GM12872 (cell line): ENCODE measurements around the gene CAPN12.

Experiments
- CTCF ChIP-seq: IDR thresholded peaks from 3 replicates; pipeline ENCODE4 v1.5.1; 2011; ENCODE audit warnings: low read depth, mild to moderate bottlenecking, low read length, moderate library complexity; ENCODE audit not compliant: insufficient read depth

Gene CAPN12

GRCh38 chr19:38696729-38697055 is 47.6 kb downstream of the CAPN12 start:
- no peak for TF ChIP-seq CTCF

GRCh38 chr19:38695832-38696728 is 48.2 kb downstream of the CAPN12 start:
- no peak for TF ChIP-seq CTCF

- no peak for TF ChIP-seq CTCF
Measured at GRCh38 chr19:38695317-38695683, 49.0 kb downstream of the CAPN12 start.

- TF ChIP-seq CTCF: no peak
Measured at GRCh38 chr19:38693380-38694223, 50.7 kb downstream of the CAPN12 start.

- no peak for TF ChIP-seq CTCF
Measured at GRCh38 chr19:38692458-38693379, 51.6 kb downstream of the CAPN12 start.

GRCh38 chr19:38691938-38692457 is 52.3 kb downstream of the CAPN12 start:
- no peak for TF ChIP-seq CTCF
